HAP-1 (cell line): ENCODE data around the gene MPC1.
"Not testable (repeated sequence)": the region's sequence is repeated elsewhere in the genome, so short reads cannot be mapped to it uniquely, and the experiment has no call there.

ENCODE experiments used
- DNase-seq, 2 experiments: peaks; one replicate each; pipeline ENCODE4 v3.0.0-alpha.2; 2016 to 2020; ENCODE audit warnings: low spot score in 2 of 2
- H3K27me3 ChIP-seq: fragments of 250-450 bp; sonication (Bioruptor Pico); 2 replicates; pipeline ENCODE4 v1.5.1; 2020; ENCODE audit warnings: low read depth, mild to moderate bottlenecking, moderate library complexity
- H3K36me3 ChIP-seq: fragments of 250-450 bp; sonication (Bioruptor Pico); replicated peaks from 2 replicates; pipeline ENCODE4 v1.5.1; 2020; ENCODE audit warnings: mild to moderate bottlenecking
- H3K4me1 ChIP-seq: fragments of 250-450 bp; sonication (Bioruptor Pico); 2 replicates; pipeline ENCODE4 v1.5.1; 2020; ENCODE audit warnings: mild to moderate bottlenecking
- H3K4me3 ChIP-seq: fragments of 250-450 bp; sonication (Bioruptor Pico); 2 replicates; pipeline ENCODE4 v1.5.1; 2020; ENCODE audit warnings: mild to moderate bottlenecking, moderate library complexity
- H3K9me3 ChIP-seq: fragments of 250-450 bp; sonication (Bioruptor Pico); 2 replicates; pipeline ENCODE4 v1.5.1; 2020; ENCODE audit warnings: mild to moderate bottlenecking, moderate library complexity
- in situ Hi-C: fragments of 300-500 bp; cut with MboI; formaldehyde crosslinking; loops from 3 replicates; pipeline ENCODE4 v1.14.3; 2020; ENCODE audit warnings: low sequenced_read_pairs, inconsistent platforms, mixed read lengths

Gene MPC1

GRCh38 chr6:166413491-166413951, 30.8 kb upstream of the MPC1 start:
- DNase-seq = no peak
- H3K36me3 ChIP-seq = no peaks in the 10 kb centered on the region
- in situ Hi-C loops = loop anchor here (25.0 kb wide), 1 partner anchor 251 kb away; the partner anchor contains the start of gene TBXT
- H3K9me3 ChIP-seq = no peaks in the 10 kb centered on the region
- H3K4me1 ChIP-seq = peaks cover 4% of the 10 kb centered on the region; the same call in 1 of the 2 replicates
- no peak overlapping the region for H3K4me3 ChIP-seq
- H3K27me3 ChIP-seq = no peaks in the 10 kb centered on the region

GRCh38 chr6:166412911-166413384, 30.2 kb upstream of the MPC1 start:
- Histone ChIP-seq H3K9me3 (no peaks in the 10 kb centered on the region), H3K27me3 (no peaks in the 10 kb centered on the region), H3K4me1 (peaks cover 4% of the 10 kb centered on the region; the same call in 1 of the 2 replicates), H3K36me3 (no peaks in the 10 kb centered on the region), H3K4me3 (no peak overlapping the region)
- no peak for DNase-seq
- in situ Hi-C loops = loop anchor here (25.0 kb wide), 1 partner anchor 251 kb away; the partner anchor contains the start of gene TBXT

GRCh38 chr6:166412156-166412910, 29.6 kb upstream of the MPC1 start:
- H3K9me3 ChIP-seq = no peaks in the 10 kb centered on the region
- H3K4me1 ChIP-seq = peaks cover 4% of the 10 kb centered on the region; the same call in 1 of the 2 replicates
- DNase-seq = no peak
- H3K36me3 ChIP-seq = no peaks in the 10 kb centered on the region
- no peak overlapping the region for H3K4me3 ChIP-seq
- in situ Hi-C loops = loop anchor here (25.0 kb wide), 1 partner anchor 250 kb away; the partner anchor contains the start of gene TBXT
- no peaks in the 10 kb centered on the region for H3K27me3 ChIP-seq

- no peak for DNase-seq
- in situ Hi-C loops = loop anchor here (25.0 kb wide), 1 partner anchor 249 kb away; the partner anchor contains the start of gene TBXT
- Histone ChIP-seq H3K4me1 (peaks cover 4% of the 10 kb centered on the region; the same call in 1 of the 2 replicates), H3K27me3 (no peaks in the 10 kb centered on the region), H3K36me3 (no peaks in the 10 kb centered on the region), H3K9me3 (no peaks in the 10 kb centered on the region), H3K4me3 (no peak overlapping the region)
Measured at GRCh38 chr6:166411721-166412151, 29.0 kb upstream of the MPC1 start.

GRCh38 chr6:166411271-166411670, 28.5 kb upstream of the MPC1 start:
- Histone ChIP-seq H3K4me1 (peaks cover 4% of the 10 kb centered on the region; the same call in 1 of the 2 replicates), H3K27me3 (no peaks in the 10 kb centered on the region), H3K9me3 (no peaks in the 10 kb centered on the region), H3K36me3 (no peaks in the 10 kb centered on the region), H3K4me3 (no peak overlapping the region)
- DNase-seq = no peak
- in situ Hi-C loops = loop anchor here (25.0 kb wide), 1 partner anchor 249 kb away; the partner anchor contains the start of gene TBXT

GRCh38 chr6:166410426-166410935, 27.7 kb upstream of the MPC1 start:
- DNase-seq = no peak
- H3K36me3 ChIP-seq = no peaks in the 10 kb centered on the region
- H3K4me3 ChIP-seq = no peak overlapping the region
- no peaks in the 10 kb centered on the region for H3K27me3 ChIP-seq
- H3K4me1 ChIP-seq = peaks cover 4% of the 10 kb centered on the region; the same call in 1 of the 2 replicates
- no peaks in the 10 kb centered on the region for H3K9me3 ChIP-seq
- in situ Hi-C loops = loop anchor here (25.0 kb wide), 1 partner anchor 248 kb away; the partner anchor contains the start of gene TBXT

GRCh38 chr6:166408936-166409755, 26.4 kb upstream of the MPC1 start:
- H3K9me3 ChIP-seq = no peaks in the 10 kb centered on the region
- in situ Hi-C loops = loop anchor here (25.0 kb wide), 1 partner anchor 247 kb away; the partner anchor contains the start of gene TBXT
- H3K4me3 ChIP-seq = no peak overlapping the region
- peaks cover 4% of the 10 kb centered on the region; the same call in 1 of the 2 replicates for H3K4me1 ChIP-seq
- no peaks in the 10 kb centered on the region for H3K27me3 ChIP-seq
- no peaks in the 10 kb centered on the region for H3K36me3 ChIP-seq
- peak in 1 of 2 experiments; percentile 41 for DNase-seq

GRCh38 chr6:166406197-166406596, 23.5 kb upstream of the MPC1 start:
- in situ Hi-C loops = loop anchor here (25.0 kb wide), 1 partner anchor 244 kb away; the partner anchor contains the start of gene TBXT
- no peak for DNase-seq
- H3K27me3 ChIP-seq = no peaks in the 10 kb centered on the region
- H3K4me1 ChIP-seq = peaks cover 4% of the 10 kb centered on the region; the same call in 1 of the 2 replicates
- H3K4me3 ChIP-seq = no peak overlapping the region
- H3K9me3 ChIP-seq = no peaks in the 10 kb centered on the region
- no peaks in the 10 kb centered on the region for H3K36me3 ChIP-seq

- Histone ChIP-seq H3K4me3 (no peak overlapping the region), H3K4me1 (peaks cover 4% of the 10 kb centered on the region; the same call in 1 of the 2 replicates), H3K9me3 (no peaks in the 10 kb centered on the region), H3K36me3 (no peaks in the 10 kb centered on the region), H3K27me3 (no peaks in the 10 kb centered on the region)
- in situ Hi-C loops = loop anchor here (25.0 kb wide), 1 partner anchor 243 kb away; the partner anchor contains the start of gene TBXT
- DNase-seq = no peak
Measured at GRCh38 chr6:166405386-166405785, 22.6 kb upstream of the MPC1 start.

GRCh38 chr6:166402582-166403277, 20.0 kb upstream of the MPC1 start:
- no peaks in the 10 kb centered on the region for H3K27me3 ChIP-seq
- no peak overlapping the region for H3K4me3 ChIP-seq
- DNase-seq = no peak
- no peaks in the 10 kb centered on the region for H3K4me1 ChIP-seq
- H3K36me3 ChIP-seq = no peaks in the 10 kb centered on the region
- H3K9me3 ChIP-seq = no peaks in the 10 kb centered on the region
- in situ Hi-C loops = loop anchor here (5.0 to 25.0 kb wide), 2 partner anchors 125 to 240 kb away; partner anchors contain the start of gene TBXT

- not testable (repeated sequence) for H3K4me1 ChIP-seq, H3K36me3 ChIP-seq, H3K9me3 ChIP-seq, H3K4me3 ChIP-seq, H3K27me3 ChIP-seq
- in situ Hi-C loops = loop anchor here (5.0 to 25.0 kb wide), 2 partner anchors 123 to 238 kb away; partner anchors contain the start of gene TBXT
- peak; percentile 66 to 76 for DNase-seq
Measured at GRCh38 chr6:166400649-166401250, 18.0 kb upstream of the MPC1 start.

GRCh38 chr6:166400181-166400580, 17.4 kb upstream of the MPC1 start:
- in situ Hi-C loops = loop anchor here (5.0 to 25.0 kb wide), 2 partner anchors 123 to 238 kb away; partner anchors contain the start of gene TBXT
- H3K4me1 ChIP-seq = no peaks in the 10 kb centered on the region
- H3K36me3 ChIP-seq = no peaks in the 10 kb centered on the region
- DNase-seq = no peak
- no peaks in the 10 kb centered on the region for H3K27me3 ChIP-seq
- no peaks in the 10 kb centered on the region for H3K9me3 ChIP-seq
- H3K4me3 ChIP-seq = no peak overlapping the region
